Panc1 (cell line): ENCODE measurements around the gene HES1.

Experiments
- CTCF ChIP-seq: fragments of 450-650 bp; IDR thresholded peaks from 2 replicates; pipeline ENCODE4 v1.5.1; 2017; ENCODE audit warnings: mild to moderate bottlenecking
- POLR2AphosphoS5 ChIP-seq: IDR thresholded peaks from 2 replicates; pipeline ENCODE4 v1.6.1; 2012; ENCODE audit warnings: mild to moderate bottlenecking, low read depth, low read length, moderate library complexity
- TCF7L2 ChIP-seq: IDR thresholded peaks from 2 replicates; pipeline ENCODE4 v1.6.1; 2011; ENCODE audit warnings: mild to moderate bottlenecking, low read depth, low read length, inconsistent platforms

DNA sequence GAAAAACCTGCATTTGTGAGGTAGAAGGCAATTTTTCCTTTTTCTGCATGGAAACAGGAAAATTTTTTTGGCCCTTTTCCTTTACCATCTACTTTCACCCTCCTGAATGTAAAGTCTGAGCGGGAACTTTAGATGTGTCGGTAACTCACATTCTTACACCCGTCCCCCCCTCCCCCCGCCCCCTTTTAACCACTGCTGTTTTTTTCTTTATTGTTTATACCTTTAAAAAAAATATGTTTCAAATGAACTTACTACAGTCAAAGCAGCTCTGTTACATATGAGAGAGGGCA, 487 bp upstream of the HES1 start:
- no peak for TF ChIP-seq CTCF
- TF ChIP-seq POLR2AphosphoS5: no peak
- no peak for TF ChIP-seq TCF7L2
